Stomach (tissue), 4 donors: ENCODE results near the gene VCX3B.

Experiments
- POLR2A ChIP-seq, 4 donors: fragments of 450-650 bp; IDR thresholded peaks; one replicate each; pipeline ENCODE4 v1.6.1; 2016; ENCODE audit warnings: antibody characterized with exemption in 4 of 4, control low read depth in 2 of 4, mild to moderate bottlenecking in 1 of 4, moderate library complexity in 1 of 4
- POLR2AphosphoS5 ChIP-seq, 3 donors: sonication (generic); formaldehyde crosslinking; IDR thresholded peaks; one replicate each; pipeline ENCODE4 v1.6.1; 2016; ENCODE audit warnings: antibody characterized with exemption in 3 of 3

DNA sequence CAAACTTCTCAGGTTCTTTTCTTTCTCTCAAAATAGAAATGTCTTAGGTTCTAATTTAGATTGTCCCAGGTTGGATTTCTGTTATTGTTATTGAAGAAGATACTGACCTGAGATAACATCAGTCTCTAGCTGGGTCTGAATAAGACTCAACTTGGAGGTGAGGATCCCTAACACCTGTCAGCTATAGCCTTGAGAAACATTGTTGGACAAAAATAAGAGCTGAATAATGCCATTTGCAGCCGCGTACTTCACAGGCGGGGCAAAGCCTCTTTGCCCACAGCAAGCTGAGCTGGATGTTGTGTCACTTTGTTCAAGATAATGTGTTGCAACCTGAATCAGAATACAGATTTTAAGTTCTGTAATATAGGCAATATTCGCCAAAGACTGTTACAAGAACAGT, 35.6 kb downstream of the VCX3B start:
- TF ChIP-seq POLR2A (IDR thresholded peaks at IDR 0.05) = no peak
- TF ChIP-seq POLR2AphosphoS5 (IDR thresholded peaks at IDR 0.05) = no peak
